Colon (tissue), 2 donors: Measurements from ENCODE around the gene PGBD5.

Experiments used
- FAIRE-seq: peaks from 2 replicates; lab custom pipeline; 2012; peaks lifted over from hg19 to GRCh38; lab: Jason Lieb, UNC
- donor health status: control.
- donor health status: control.

PGBD5 gene

GRCh38 chr1:230300322-230301301 lies 125.5 kb downstream of the PGBD5 start:
- no peak for FAIRE-seq

GRCh38 chr1:230299191-230300006 lies 126.7 kb downstream of the PGBD5 start:
- FAIRE-seq, result no peak

- FAIRE-seq, result no peak
Measured at GRCh38 chr1:230295367-230295766, 130.8 kb downstream of the PGBD5 start.

- FAIRE-seq, result no peak
Measured at GRCh38 chr1:230293390-230293700, 132.8 kb downstream of the PGBD5 start.

GRCh38 chr1:230292689-230293389 lies 133.3 kb downstream of the PGBD5 start:
- FAIRE-seq, result no peak

GRCh38 chr1:230291731-230292620 lies 134.2 kb downstream of the PGBD5 start:
- no peak for FAIRE-seq

GRCh38 chr1:230289350-230289644 lies 136.8 kb downstream of the PGBD5 start:
- no peak for FAIRE-seq

GRCh38 chr1:230288641-230289349 lies 137.3 kb downstream of the PGBD5 start:
- no peak for FAIRE-seq

- FAIRE-seq, result no peak
Measured at GRCh38 chr1:230287674-230288315, 138.3 kb downstream of the PGBD5 start.

GRCh38 chr1:230286890-230287269 lies 139.3 kb downstream of the PGBD5 start:
- FAIRE-seq, result no peak

- FAIRE-seq, result no peak
Measured at GRCh38 chr1:230286166-230286889, 139.8 kb downstream of the PGBD5 start.

GRCh38 chr1:230285351-230285750 lies 140.8 kb downstream of the PGBD5 start:
- no peak for FAIRE-seq

- FAIRE-seq, result no peak
Measured at GRCh38 chr1:230284891-230285290, 141.2 kb downstream of the PGBD5 start.

GRCh38 chr1:230283678-230284077 lies 142.5 kb downstream of the PGBD5 start:
- FAIRE-seq, result no peak

- no peak for FAIRE-seq
Measured at GRCh38 chr1:230282157-230282556, 144.0 kb downstream of the PGBD5 start.

- FAIRE-seq, result no peak
Measured at GRCh38 chr1:230281556-230281955, 144.6 kb downstream of the PGBD5 start.

GRCh38 chr1:230280906-230281413 lies 145.2 kb downstream of the PGBD5 start:
- FAIRE-seq, result no peak

GRCh38 chr1:230280054-230280795 lies 145.9 kb downstream of the PGBD5 start:
- no peak for FAIRE-seq

- FAIRE-seq, result no peak
Measured at GRCh38 chr1:230279583-230279945, 146.6 kb downstream of the PGBD5 start.
